SK-N-SH (cell line): ENCODE results near the gene FOXA3.

Source experiments
- GABPA ChIP-seq: IDR thresholded peaks from 2 replicates; pipeline ENCODE4 v1.4.0; 2012; ENCODE audit warnings: low read depth, mild to moderate bottlenecking
- TF ChIP-seq, protein P1 (sequence below): fragments of 200-600 bp; sonication (generic); IDR thresholded peaks from 2 replicates; pipeline ENCODE4 v1.6.1; 2017; ENCODE audit warnings: antibody characterized with exemption, mild to moderate bottlenecking, moderate library complexity

DNA sequence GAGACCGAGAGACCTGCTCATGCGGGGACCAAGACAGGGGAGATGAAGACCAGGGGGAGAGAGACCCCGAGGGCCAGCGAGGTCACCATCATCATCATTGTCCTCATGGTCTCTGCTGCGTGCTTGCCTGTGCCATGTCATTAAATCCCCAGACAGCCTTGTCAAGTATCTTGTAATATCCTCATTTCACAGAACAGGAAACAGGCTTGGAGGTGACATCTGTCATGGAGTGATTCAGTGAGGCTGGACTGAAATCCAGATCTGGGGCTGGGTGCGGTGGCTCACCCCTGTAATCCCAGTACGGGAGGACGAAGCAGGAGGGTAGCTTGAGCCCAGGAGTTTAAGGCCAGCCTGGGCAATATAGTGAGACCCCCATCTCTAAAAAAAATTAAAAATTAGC lies 56.3 kb downstream of the FOXA3 start:
- TF ChIP-seq, protein P1, sequence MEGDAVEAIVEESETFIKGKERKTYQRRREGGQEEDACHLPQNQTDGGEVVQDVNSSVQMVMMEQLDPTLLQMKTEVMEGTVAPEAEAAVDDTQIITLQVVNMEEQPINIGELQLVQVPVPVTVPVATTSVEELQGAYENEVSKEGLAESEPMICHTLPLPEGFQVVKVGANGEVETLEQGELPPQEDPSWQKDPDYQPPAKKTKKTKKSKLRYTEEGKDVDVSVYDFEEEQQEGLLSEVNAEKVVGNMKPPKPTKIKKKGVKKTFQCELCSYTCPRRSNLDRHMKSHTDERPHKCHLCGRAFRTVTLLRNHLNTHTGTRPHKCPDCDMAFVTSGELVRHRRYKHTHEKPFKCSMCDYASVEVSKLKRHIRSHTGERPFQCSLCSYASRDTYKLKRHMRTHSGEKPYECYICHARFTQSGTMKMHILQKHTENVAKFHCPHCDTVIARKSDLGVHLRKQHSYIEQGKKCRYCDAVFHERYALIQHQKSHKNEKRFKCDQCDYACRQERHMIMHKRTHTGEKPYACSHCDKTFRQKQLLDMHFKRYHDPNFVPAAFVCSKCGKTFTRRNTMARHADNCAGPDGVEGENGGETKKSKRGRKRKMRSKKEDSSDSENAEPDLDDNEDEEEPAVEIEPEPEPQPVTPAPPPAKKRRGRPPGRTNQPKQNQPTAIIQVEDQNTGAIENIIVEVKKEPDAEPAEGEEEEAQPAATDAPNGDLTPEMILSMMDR, result no peak
- TF ChIP-seq GABPA, result no peak
